ENCODE results near the gene SHOC2.

SHOC2 gene

GRCh38 chr10:110985497-110986275 lies 66.3 kb downstream of the SHOC2 start:
- DNase-seq, result no peak

DNA sequence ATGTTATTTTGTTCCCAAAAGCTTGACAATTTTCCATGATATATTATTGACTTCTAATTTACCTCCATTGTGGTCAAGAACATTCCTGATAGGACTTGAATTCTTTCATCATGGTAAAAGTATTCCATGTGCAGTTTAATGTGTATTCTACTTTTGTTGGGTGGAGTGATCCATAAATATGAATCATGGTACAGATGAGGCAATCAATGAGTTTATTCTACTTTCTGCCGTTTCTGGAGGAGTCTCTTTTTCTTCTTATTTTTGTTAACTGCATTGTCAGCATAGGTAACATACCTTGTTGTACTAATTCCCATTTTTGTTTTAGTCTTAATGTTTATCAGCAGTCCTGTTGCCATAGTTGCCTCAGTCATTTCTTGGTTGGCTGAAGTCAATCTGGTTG lies 69.6 kb downstream of the SHOC2 start:
- no peak for DNase-seq

GRCh38 chr10:110992006-110992800 lies 72.8 kb downstream of the SHOC2 start:
- no peak for DNase-seq

DNA sequence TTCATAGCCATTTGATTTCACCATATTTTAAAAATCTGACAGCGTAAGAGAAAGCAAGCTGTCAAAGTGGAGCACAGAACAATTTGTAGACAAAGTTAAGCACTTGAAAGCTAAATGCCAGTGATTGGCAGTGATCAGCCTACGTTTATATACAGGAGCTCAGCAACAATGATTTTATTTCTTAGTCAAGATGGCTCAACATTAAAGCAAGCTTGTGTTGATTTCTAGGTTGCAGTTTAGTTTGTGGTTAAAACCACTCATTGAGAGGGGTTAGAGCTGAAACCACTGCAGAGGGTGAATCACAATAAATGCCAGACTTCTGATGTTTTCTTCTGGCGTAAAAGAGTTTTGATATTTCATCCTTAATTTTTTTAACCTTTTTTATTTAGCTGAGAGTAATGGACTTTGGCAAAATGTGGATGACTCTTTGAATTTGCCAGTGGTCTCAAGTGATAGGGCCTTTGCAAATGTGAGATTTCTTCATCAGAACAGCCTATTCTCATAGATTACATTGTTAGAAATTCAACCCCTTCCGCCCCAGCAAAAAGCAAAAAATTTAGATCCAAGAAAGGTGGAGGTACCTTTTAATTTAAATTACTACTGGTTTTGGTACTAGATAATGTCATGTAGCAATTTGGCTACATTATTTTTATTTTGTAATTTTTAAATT lies 73.8 kb downstream of the SHOC2 start:
- no peak for DNase-seq

DNA sequence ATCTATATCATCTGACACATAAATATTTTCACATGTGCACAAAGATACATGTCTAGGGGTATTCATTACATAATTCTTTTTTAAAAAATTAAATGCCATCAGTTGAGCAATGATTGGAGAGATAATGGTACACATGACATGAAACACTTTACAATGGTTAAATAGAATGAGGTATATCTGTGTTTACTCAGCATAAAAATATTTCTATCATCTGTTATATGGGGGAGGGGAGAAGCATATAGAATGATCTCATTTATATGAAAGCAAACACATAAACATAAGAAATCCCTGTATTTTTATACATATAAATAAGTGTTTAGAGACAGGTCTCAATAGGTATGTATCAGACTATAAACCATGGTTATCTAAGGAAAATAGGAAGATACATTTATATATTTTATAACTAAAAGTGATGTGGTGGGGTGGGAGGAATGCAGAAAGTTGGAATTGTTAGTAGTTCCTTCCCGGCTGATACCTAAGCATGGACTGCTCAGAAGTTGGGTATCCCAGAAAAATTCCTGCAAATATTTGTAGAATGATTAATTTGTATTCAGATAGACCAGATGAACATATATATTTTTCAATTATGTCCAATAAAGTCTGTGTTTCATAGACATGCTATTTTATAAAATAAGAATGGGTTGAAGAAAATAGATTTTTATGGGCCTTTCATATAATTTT lies 75.1 kb downstream of the SHOC2 start:
- no peak for DNase-seq

GRCh38 chr10:110995301-110995700 lies 75.9 kb downstream of the SHOC2 start:
- DNase-seq, result no peak

GRCh38 chr10:110996256-110996655 lies 76.9 kb downstream of the SHOC2 start:
- DNase-seq, result no peak

GRCh38 chr10:111004016-111004415 lies 84.6 kb downstream of the SHOC2 start:
- DNase-seq, result no peak

GRCh38 chr10:111007486-111007885 lies 88.1 kb downstream of the SHOC2 start:
- DNase-seq, result no peak

- no peak for DNase-seq
Measured at GRCh38 chr10:111015181-111015580, 95.8 kb downstream of the SHOC2 start.

GRCh38 chr10:111017098-111017497 lies 97.7 kb downstream of the SHOC2 start:
- no peak for DNase-seq

GRCh38 chr10:111018021-111018420 lies 98.6 kb downstream of the SHOC2 start:
- DNase-seq, result no peak

- DNase-seq, result no peak
Measured at GRCh38 chr10:111023060-111023459, 103.7 kb downstream of the SHOC2 start.

- DNase-seq, result no peak
Measured at GRCh38 chr10:111030042-111030750, 110.8 kb downstream of the SHOC2 start.

DNA sequence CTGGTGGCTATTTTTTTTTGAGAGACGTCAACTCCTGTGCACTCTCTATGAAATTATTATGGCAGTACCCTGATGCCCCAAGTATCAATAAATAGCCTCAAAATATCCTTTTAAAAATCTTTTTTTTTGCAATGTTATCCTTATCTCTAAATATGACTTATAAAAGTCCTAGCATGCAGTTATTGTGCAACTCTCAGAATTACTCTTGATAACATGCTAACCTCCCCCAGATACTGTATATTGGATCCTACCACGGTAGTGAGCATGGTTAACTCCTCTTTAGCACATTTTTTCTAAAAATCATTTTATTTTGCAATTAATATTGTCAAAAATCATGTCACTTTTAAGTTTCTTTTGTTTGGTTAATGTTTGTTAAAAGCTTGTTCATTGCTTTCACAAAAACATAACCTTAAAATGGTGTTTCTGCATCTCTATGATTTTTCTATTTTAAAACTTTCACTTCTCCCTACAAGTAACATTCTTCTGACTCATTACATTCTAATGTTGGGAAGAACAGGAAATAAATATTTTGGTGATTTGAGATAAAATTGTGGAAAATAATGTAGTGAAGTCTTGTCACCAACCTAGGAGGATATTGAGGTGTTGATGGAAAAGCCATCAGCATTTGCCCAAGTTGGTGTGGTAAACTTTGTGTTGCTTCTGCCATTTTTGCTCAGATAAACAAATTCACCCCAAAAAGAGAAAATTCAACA lies 115.3 kb downstream of the SHOC2 start:
- no peak for DNase-seq

DNA sequence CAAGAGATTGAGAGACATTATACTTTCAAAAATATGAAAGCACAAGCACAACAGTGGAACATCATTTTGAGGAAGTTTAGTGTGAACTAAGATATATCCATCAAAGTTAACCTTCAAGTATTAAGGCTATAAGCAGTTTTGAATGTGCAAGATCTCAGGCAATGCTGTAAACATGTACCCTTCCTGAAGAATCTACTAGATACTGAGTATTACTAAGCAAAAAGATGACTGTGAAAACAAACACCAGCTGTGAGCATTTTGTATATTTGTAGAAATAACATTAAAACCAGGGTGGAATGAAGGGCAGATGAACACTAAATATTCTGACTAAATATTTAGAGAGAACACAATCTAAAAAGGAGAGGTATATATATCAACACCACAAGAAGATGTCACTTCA lies 116.1 kb downstream of the SHOC2 start:
- no peak for DNase-seq

GRCh38 chr10:111037858-111038257 lies 118.5 kb downstream of the SHOC2 start:
- no peak for DNase-seq

DNA sequence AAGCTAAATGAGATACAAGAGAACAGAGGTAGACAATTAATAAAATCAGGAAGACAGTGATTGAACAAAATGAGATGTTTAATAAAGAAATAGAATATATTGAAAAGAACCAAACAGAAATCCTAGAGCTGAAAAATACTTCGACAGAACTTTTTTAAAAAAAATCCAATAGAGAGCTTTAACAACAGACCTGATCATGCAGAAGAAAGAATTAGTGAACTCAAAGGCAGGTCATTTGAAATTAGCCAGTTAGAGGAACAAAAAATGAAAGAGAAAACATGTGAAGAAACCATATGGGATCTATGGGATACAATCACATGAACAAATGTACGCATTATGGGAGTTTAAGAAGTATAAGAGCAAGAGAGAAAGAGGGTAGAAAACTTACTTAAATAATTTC lies 120.1 kb downstream of the SHOC2 start:
- DNase-seq, result no peak

DNA sequence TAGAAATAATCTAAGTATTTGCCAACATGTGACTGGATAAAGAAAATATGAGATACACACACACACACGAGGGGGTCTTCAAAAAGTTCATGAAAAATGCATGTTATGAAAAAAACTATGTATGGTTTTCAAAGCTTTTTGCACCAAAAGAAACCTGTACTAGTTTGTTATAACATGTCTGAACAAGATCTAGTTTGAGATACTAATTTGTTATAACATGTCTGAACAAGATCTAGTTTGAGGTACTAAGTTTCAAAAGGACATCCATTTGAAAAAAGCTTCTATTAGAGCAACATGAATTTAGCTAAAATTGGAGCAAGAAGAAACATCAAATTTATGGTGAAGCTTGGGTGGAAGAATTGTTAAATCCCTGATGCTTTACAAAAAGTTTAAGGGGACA lies 137.6 kb downstream of the SHOC2 start:
- no peak for DNase-seq

All from NCI-H2227 treated with DMSO at 0.1 percent for 48 hours (cell line).